ENCODE data around the gene TDRD9. TPM values are rescaled to one million over a fixed set of nuclear protein-coding genes. Genes with fewer than 3 reads are reported as not detected.

The TDRD9 gene
- total RNA-seq, 4 donors from 2014 or later = 2.0 to 3.2 (median 2.6) TPM

- TF ChIP-seq EP300 (IDR thresholded peaks at IDR 0.05) (no peak), POLR2A (IDR thresholded peaks at IDR 0.05; ENCODE audit: low read depth) (no peak), POLR2AphosphoS5 (IDR thresholded peaks at IDR 0.05) (no peak), CTCF (IDR thresholded peaks at IDR 0.05) (no peak)
- Histone ChIP-seq H3K4me3 (no peak overlapping the region), H3K36me3 (no peaks in the 10 kb centered on the region), H3K4me1 (peaks cover 7 to 13% (median 10%) of the 10 kb centered on the region in 4 donors), H3K27me3 (peaks cover 0 to 73% (median 10%) of the 10 kb centered on the region in 4 donors), H3K9me3 (no peaks in the 10 kb centered on the region), H3K27ac (replicated peaks in 1 of 4) (no peak overlapping the region)
- intact Hi-C loops (cut with DNase I) = no loop called here
- WGBS = 74% methylated on average over 16 of the region's 16 CpGs
- no peak for DNase-seq (ENCODE audit: extremely low spot score)
Observed at GRCh38 chr14:104084251-104085002, 156.2 kb downstream of the TDRD9 start.

GRCh38 chr14:104085032-104085888 lies 157.0 kb downstream of the TDRD9 start, which contains the start of gene ASPG:
TSS of gene ASPG (plus strand) at chr14:104085700. CDS start at chr14:104085771, 71 bp downstream.
- Histone ChIP-seq H3K27ac (replicated peaks in 1 of 4) (no peak within 1 kb of the TSS), H3K4me1 (peaks cover 7 to 13% (median 10%) of the 10 kb centered on the region in 4 donors), H3K36me3 (no peaks in the 10 kb centered on the region), H3K4me3 (peak within 1 kb of the TSS; percentile 30 to 49 (median 36)), H3K27me3 (peaks cover 0 to 73% (median 10%) of the 10 kb centered on the region in 4 donors), H3K9me3 (no peaks in the 10 kb centered on the region)
- intact Hi-C loops (cut with DNase I) = no loop called here
- no peak for DNase-seq (ENCODE audit: extremely low spot score)
- TF ChIP-seq CTCF (IDR thresholded peaks at IDR 0.05) = no peak
- no peak for TF ChIP-seq EP300 (IDR thresholded peaks at IDR 0.05)
- no peak for TF ChIP-seq POLR2A (IDR thresholded peaks at IDR 0.05; ENCODE audit: low read depth)
- TF ChIP-seq POLR2AphosphoS5 (IDR thresholded peaks at IDR 0.05) = no peak
- 23% methylated on average over 16 of the region's 70 CpGs for WGBS

GRCh38 chr14:104085889-104086201 lies 157.6 kb downstream of the TDRD9 start:
- Histone ChIP-seq H3K4me3 (peak overlapping the region; percentile 30 to 49 (median 36)), H3K9me3 (no peaks in the 10 kb centered on the region), H3K4me1 (peaks cover 7 to 13% (median 10%) of the 10 kb centered on the region in 4 donors), H3K36me3 (no peaks in the 10 kb centered on the region), H3K27ac (replicated peaks in 1 of 4) (no peak overlapping the region), H3K27me3 (peaks cover 0 to 76% (median 10%) of the 10 kb centered on the region in 4 donors)
- TF ChIP-seq POLR2AphosphoS5 (IDR thresholded peaks at IDR 0.05) (no peak), EP300 (IDR thresholded peaks at IDR 0.05) (no peak), CTCF (IDR thresholded peaks at IDR 0.05) (no peak), POLR2A (IDR thresholded peaks at IDR 0.05; ENCODE audit: low read depth) (no peak)
- no CpG with 5 or more reads among the region's 29 CpGs for WGBS
- no peak for DNase-seq (ENCODE audit: extremely low spot score)
- intact Hi-C loops (cut with DNase I) = no loop called here

GRCh38 chr14:104086210-104086660 lies 158.0 kb downstream of the TDRD9 start:
- no peak overlapping the region for H3K4me3 ChIP-seq
- intact Hi-C loops (cut with DNase I) = no loop called here
- peaks cover 7 to 13% (median 10%) of the 10 kb centered on the region in 4 donors for H3K4me1 ChIP-seq
- no peak overlapping the region for H3K27ac ChIP-seq (replicated peaks in 1 of 4)
- no peaks in the 10 kb centered on the region for H3K9me3 ChIP-seq
- 89% methylated on average over 8 of the region's 13 CpGs for WGBS
- H3K27me3 ChIP-seq = peaks cover 0 to 76% (median 10%) of the 10 kb centered on the region in 4 donors
- no peak for DNase-seq (ENCODE audit: extremely low spot score)
- TF ChIP-seq CTCF (IDR thresholded peaks at IDR 0.05) = no peak
- TF ChIP-seq POLR2AphosphoS5 (IDR thresholded peaks at IDR 0.05) = no peak
- TF ChIP-seq POLR2A (IDR thresholded peaks at IDR 0.05; ENCODE audit: low read depth) = no peak
- TF ChIP-seq EP300 (IDR thresholded peaks at IDR 0.05) = no peak
- H3K36me3 ChIP-seq = no peaks in the 10 kb centered on the region

Data from esophagus muscularis mucosa (tissue), 4 donors.